CD4-positive, alpha-beta T cell (primary cell): ENCODE measurements around the gene SEC16A. TPM values are rescaled to one million over a fixed set of nuclear protein-coding genes. Genes with fewer than 3 reads are reported as not detected.

Experiments
- ATAC-seq: fragments of 200-7000 bp; cut with Tn5 transposase; one replicate; pipeline ENCODE4 v1.10.0; 2022; ENCODE audit warnings: mild to moderate bottlenecking; ENCODE audit not compliant: poor library complexity
- CTCF ChIA-PET: fragments of 350-600 bp; sonication (Branson Sonifier 250); formaldehyde crosslinking; loops from one replicate; lab custom pipeline; 2021; ENCODE audit warnings: antibody characterized with exemption, inconsistent platforms; lab: Charles Lee
- POLR2A ChIA-PET: fragments of 350-600 bp; sonication (Branson Sonifier 250); formaldehyde crosslinking; loops from one replicate; lab custom pipeline; 2021; ENCODE audit warnings: antibody characterized with exemption, inconsistent platforms; lab: Charles Lee
- DNase-seq, 14 experiments: peaks; one replicate each; pipeline ENCODE4 v3.0.0-alpha.2; 2013 to 2020; ENCODE audit warnings: mixed read lengths in 2 of 14
- H3K27ac ChIP-seq, 2 donors: one replicate each; pipeline versions ENCODE4 v1.5.1 to v1.7.0; 2013; ENCODE audit warnings: low read length in 2 of 2, low read depth in 1 of 2, mild to moderate bottlenecking in 1 of 2
- H3K27me3 ChIP-seq, 2 experiments: 1 replicate in 1 of 2; 2 replicates in 1 of 2; pipeline versions ENCODE4 v1.6.1 to v1.7.0; 2013; ENCODE audit warnings: low read length in 2 of 2, control low read depth in 1 of 2, mild to moderate bottlenecking in 1 of 2, moderate library complexity in 1 of 2; ENCODE audit not compliant: insufficient read depth in 2 of 2, control insufficient read depth in 1 of 2
- H3K36me3 ChIP-seq: one replicate; pipeline ENCODE4 v1.6.1; 2013; ENCODE audit warnings: low read length, control low read depth; ENCODE audit not compliant: insufficient read depth
- H3K4me1 ChIP-seq: one replicate; pipeline ENCODE4 v1.6.1; 2013; ENCODE audit warnings: low read length, control low read depth; ENCODE audit not compliant: insufficient read depth
- H3K4me3 ChIP-seq: one replicate; pipeline ENCODE4 v1.5.1; 2013; ENCODE audit warnings: mild to moderate bottlenecking, low read length, moderate library complexity
- H3K9me3 ChIP-seq, 2 experiments: 1 replicate in 1 of 2; 2 replicates in 1 of 2; pipeline versions ENCODE4 v1.6.1 to v1.7.0; 2013; ENCODE audit warnings: low read length in 2 of 2, mild to moderate bottlenecking in 2 of 2, control low read depth in 1 of 2, moderate library complexity in 1 of 2; ENCODE audit not compliant: control insufficient read depth in 1 of 2, insufficient read depth in 1 of 2
- H3K27ac Mint-ChIP-seq: one replicate; pipeline ENCODE4 v1.8.0; 2020; ENCODE audit warnings: mixed read lengths
- H3K27me3 Mint-ChIP-seq: one replicate; pipeline ENCODE4 v1.8.0; 2021; ENCODE audit warnings: mixed read lengths
- H3K36me3 Mint-ChIP-seq: one replicate; pipeline ENCODE4 v1.8.0; 2021; ENCODE audit warnings: low read depth, mixed read lengths
- H3K4me1 Mint-ChIP-seq: one replicate; pipeline ENCODE4 v1.8.0; 2021; ENCODE audit warnings: low read depth, mixed read lengths
- H3K4me3 Mint-ChIP-seq: one replicate; pipeline ENCODE4 v1.8.0; 2020; ENCODE audit warnings: mild to moderate bottlenecking, mixed read lengths
- H3K9me3 Mint-ChIP-seq: one replicate; pipeline ENCODE4 v1.8.0; 2020; ENCODE audit warnings: mixed read lengths
- intact Hi-C, 2 experiments: fragments of 100-400 bp; cut with DNase I in 1 of 2; cut with micrococcal nuclease in 1 of 2; formaldehyde crosslinking; loops; one replicate each; pipeline versions ENCODE4 v1.15.1 to v1.9.0; 2023 to 2025; cut with DNase I, micrococcal nuclease
- total RNA-seq, 174 experiments: library from RNA in 2 of 174; stranded (reverse) in 2 of 174; gene quantifications; one replicate each; pipeline ENCODE4 v1.2.3 and lab custom pipeline; 2021 to 2026
- TF ChIP-seq, protein P1 (sequence below): fragments of 200-600 bp; IDR thresholded peaks from one replicate; pipeline ENCODE4 v1.8.0; 2022; ENCODE audit warnings: antibody characterized with exemption, mild to moderate bottlenecking

Gene SEC16A
- total RNA-seq, 2 experiments from 2014 or later, result 73.0 to 75.0 TPM

DNA sequence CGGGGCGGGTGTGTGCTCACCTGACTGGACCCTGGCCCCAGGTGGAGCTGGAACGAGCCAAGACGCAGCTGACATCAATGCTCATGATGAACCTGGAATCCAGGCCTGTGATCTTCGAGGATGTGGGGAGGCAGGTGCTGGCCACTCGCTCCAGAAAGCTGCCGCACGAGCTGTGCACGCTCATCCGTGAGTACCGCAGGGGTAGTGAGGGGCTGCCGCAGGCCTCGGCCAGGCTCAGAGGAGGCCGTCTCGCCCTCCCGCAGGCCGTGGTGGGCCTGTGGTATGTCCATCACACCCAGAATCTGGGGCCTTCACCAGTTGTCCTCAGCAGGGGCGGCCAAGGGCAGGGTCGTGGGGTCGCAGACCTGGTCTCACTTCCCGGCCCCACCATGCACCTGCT lies 61.0 kb downstream of the SEC16A start:
- TF ChIP-seq, protein P1, sequence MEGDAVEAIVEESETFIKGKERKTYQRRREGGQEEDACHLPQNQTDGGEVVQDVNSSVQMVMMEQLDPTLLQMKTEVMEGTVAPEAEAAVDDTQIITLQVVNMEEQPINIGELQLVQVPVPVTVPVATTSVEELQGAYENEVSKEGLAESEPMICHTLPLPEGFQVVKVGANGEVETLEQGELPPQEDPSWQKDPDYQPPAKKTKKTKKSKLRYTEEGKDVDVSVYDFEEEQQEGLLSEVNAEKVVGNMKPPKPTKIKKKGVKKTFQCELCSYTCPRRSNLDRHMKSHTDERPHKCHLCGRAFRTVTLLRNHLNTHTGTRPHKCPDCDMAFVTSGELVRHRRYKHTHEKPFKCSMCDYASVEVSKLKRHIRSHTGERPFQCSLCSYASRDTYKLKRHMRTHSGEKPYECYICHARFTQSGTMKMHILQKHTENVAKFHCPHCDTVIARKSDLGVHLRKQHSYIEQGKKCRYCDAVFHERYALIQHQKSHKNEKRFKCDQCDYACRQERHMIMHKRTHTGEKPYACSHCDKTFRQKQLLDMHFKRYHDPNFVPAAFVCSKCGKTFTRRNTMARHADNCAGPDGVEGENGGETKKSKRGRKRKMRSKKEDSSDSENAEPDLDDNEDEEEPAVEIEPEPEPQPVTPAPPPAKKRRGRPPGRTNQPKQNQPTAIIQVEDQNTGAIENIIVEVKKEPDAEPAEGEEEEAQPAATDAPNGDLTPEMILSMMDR, result no peak
- Histone ChIP-seq H3K27ac (no peak overlapping the region), H3K4me3 (no peak overlapping the region), H3K27me3 (no peaks in the 10 kb centered on the region), H3K4me1 (no peaks in the 10 kb centered on the region), H3K9me3 (no peaks in the 10 kb centered on the region), H3K36me3 (peaks cover 69% of the 10 kb centered on the region)
- intact Hi-C loops, result no loop called here
- Mint-ChIP-seq H3K27ac (no peak overlapping the region), H3K27me3 (no peaks in the 10 kb centered on the region), H3K4me1 (no peaks in the 10 kb centered on the region), H3K36me3 (peaks cover 48% of the 10 kb centered on the region), H3K9me3 (no peaks in the 10 kb centered on the region), H3K4me3 (no peak overlapping the region)
- ChIA-PET POLR2A (no interaction called here), CTCF (no interaction called here)
- ATAC-seq (no peak), DNase-seq (no peak)

DNA sequence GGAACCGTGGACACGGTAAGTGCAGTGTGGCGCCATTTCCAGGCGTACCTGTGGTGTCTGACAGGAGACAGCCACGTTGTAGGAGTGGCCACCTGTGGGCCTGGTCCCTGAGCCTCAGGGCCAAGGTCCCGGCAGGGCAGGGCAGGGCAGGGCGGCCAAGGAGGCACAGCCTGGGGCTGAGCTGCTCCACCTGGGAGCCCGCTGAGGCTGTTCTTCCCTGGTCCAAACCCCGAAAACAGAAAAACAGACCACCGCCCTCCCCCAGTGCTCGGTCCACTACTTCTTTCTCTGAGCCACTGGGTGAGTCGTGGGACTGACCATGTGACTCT lies 63.8 kb downstream of the SEC16A start:
- no peak for DNase-seq
- no peak overlapping the region for H3K27ac Mint-ChIP-seq
- Histone ChIP-seq H3K27me3 (no peaks in the 10 kb centered on the region), H3K9me3 (no peaks in the 10 kb centered on the region), H3K4me3 (no peak overlapping the region), H3K4me1 (no peaks in the 10 kb centered on the region), H3K27ac (no peak overlapping the region), H3K36me3 (peaks cover 85% of the 10 kb centered on the region)
- H3K27me3 Mint-ChIP-seq, result no peaks in the 10 kb centered on the region
- no peak for ATAC-seq
- TF ChIP-seq, protein P1, result no peak
- CTCF ChIA-PET, result no interaction called here
- H3K9me3 Mint-ChIP-seq, result no peaks in the 10 kb centered on the region
- H3K36me3 Mint-ChIP-seq, result peaks cover 64% of the 10 kb centered on the region
- POLR2A ChIA-PET, result interaction anchor here (1.1 to 1.4 kb wide), 2 partner anchors 15 to 18 kb away, joined by 3 to 4 read pairs; no protein-coding TSS in a partner anchor
- no peaks in the 10 kb centered on the region for H3K4me1 Mint-ChIP-seq
- no peak overlapping the region for H3K4me3 Mint-ChIP-seq
- intact Hi-C loops, result no loop called here

- no peaks in the 10 kb centered on the region for H3K4me1 ChIP-seq
- peaks cover 64% of the 10 kb centered on the region for H3K36me3 Mint-ChIP-seq
- no peak overlapping the region for H3K27ac ChIP-seq
- no peak overlapping the region for H3K4me3 Mint-ChIP-seq
- CTCF ChIA-PET, result no interaction called here
- intact Hi-C loops, result no loop called here
- H3K36me3 ChIP-seq, result peaks cover 85% of the 10 kb centered on the region
- TF ChIP-seq, protein P1, result no peak
- no peaks in the 10 kb centered on the region for H3K4me1 Mint-ChIP-seq
- ATAC-seq (no peak), DNase-seq (no peak)
- no peak overlapping the region for H3K4me3 ChIP-seq
- H3K27me3 Mint-ChIP-seq, result no peaks in the 10 kb centered on the region
- H3K9me3 ChIP-seq, result no peaks in the 10 kb centered on the region
- H3K9me3 Mint-ChIP-seq, result no peaks in the 10 kb centered on the region
- H3K27me3 ChIP-seq, result no peaks in the 10 kb centered on the region
- no peak overlapping the region for H3K27ac Mint-ChIP-seq
- POLR2A ChIA-PET, result interaction anchor here (0.7 to 1.4 kb wide), 2 partner anchors 15 to 17 kb away, joined by 3 to 4 read pairs; no protein-coding TSS in a partner anchor
Measured at GRCh38 chr9:136418182-136419091, 64.4 kb downstream of the SEC16A start.
